HuH-7 (cell line): ENCODE measurements around the gene DEPDC5.
"Not testable (repeated sequence)": the region's sequence is repeated elsewhere in the genome, so short reads cannot be mapped to it uniquely, and the experiment has no call there.

Source experiments
- DNase-seq: peaks from one replicate; pipeline ENCODE4 v3.0.0; 2011; ENCODE audit warnings: low spot score

DEPDC5 gene

DNA sequence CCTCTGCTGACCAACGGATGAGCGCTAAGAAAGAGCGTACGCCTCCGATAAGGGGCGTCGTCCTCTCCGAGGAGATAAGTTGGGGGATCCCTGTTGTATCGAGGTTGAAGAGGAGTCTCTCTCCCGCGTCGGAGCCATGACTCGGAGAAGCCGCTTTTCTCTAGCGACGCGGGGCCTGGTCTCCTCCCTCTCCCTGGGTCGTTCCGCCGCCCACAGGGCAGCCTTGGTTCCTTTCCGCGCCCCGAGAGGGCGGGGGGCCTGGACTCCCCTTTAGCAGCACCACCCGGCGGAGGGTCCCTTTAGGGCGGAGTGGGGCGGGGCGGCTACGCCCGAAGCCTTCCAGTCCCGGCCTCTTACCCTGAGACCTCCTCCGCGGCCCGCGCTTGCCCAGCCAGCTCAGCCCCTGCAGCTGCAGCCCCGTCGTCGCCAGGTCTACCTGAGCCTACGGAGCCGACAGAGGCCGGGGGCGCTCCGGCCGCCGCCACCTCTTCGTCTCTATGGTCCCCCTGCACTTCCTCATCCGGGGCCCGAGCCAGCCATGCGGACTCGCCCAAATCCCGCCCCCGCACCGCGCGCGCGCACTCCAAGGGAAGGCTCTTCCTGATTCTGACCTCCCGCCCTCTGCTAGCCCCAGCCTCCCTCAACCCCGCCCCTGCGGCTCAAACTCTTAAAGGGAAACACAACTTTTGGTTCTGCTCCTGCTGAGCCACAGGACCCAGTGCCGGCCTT is 4.0 kb upstream of the DEPDC5 start, which contains the start of gene PRR14L:
TSS of gene PRR14L (minus strand) at position 497 of the 729 bp plus-strand sequence. CDS start 11,272 bp downstream, outside the sequence.
- DNase-seq, result peak; percentile 91

DNA sequence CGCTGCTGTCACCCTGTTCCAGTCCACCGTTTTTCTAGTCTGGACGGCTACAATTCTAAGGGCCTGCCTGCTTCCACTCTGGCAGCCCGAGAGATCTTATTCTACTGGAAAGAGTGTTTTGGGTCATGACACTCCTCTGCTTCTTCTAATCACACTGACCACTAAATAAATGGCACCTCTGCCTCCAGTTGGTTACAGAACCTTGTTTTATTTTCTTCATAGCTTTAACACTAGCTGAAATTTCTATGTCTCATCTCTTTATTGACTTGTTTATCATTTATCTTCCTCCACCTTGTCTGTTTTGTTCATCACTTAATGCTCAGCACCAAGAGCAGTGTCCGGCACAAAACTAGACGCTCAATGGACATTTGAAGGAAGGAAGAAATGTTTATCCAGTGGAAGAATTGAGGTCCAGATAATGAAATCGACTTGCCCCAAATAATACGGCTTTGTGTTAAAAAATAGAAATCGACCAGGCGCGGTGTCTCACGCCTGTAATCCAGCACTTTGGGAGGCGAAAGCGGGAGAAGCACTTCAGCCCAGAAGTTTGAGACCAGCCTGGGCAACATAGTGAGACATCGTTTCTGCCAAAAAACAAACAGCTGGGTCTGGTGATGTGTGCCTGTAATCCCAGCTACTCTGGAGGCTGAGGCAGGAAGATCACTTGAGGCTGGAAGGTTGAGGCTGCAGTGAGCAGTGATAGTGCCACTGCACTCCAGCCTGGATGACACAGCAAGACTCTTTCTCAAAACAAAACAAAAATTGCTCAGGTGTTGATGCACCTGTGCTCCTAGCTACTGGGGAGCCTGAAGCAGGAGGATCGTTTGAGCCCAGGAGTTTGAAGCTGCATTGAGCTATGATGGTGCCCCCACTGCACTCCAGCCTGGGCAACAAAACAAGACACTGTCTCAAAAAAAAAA is 3.2 kb upstream of the DEPDC5 start:
- DNase-seq, result no peak

DNA sequence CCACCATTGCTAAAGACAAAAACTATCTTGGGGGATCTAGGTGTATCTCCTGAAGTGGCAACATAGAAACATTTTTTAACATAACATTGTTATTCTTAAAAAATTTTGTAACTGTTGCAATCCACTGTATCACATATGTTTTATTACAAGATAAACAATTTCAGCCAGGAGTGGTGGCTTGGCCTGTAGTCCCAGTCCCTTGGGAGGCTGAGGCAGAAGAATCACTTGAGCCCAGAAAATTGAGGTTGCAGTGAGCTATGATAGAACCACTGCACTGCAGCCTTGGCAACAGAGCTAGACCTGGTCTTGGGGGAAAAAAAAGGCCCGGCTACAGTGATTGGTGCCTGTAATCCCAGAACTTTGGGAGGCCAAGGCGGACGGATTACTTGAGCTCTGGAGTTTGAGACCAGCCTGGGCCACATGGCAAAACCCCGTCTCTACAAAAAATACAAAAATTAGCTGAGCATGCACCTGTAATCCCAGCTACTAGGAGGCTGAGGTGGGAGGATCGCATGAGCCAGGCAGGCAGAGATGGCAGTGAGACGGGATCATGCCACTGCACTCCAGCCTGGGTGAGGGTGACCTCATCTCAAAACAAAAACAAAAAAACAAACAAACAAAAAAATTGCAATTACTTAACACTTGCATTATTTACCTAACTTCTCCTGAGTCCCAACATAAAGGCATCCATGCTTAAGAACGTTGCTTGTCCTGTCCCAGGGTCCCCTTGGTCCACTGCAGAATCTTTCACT is 1.5 kb upstream of the DEPDC5 start:
- no peak for DNase-seq

DNA sequence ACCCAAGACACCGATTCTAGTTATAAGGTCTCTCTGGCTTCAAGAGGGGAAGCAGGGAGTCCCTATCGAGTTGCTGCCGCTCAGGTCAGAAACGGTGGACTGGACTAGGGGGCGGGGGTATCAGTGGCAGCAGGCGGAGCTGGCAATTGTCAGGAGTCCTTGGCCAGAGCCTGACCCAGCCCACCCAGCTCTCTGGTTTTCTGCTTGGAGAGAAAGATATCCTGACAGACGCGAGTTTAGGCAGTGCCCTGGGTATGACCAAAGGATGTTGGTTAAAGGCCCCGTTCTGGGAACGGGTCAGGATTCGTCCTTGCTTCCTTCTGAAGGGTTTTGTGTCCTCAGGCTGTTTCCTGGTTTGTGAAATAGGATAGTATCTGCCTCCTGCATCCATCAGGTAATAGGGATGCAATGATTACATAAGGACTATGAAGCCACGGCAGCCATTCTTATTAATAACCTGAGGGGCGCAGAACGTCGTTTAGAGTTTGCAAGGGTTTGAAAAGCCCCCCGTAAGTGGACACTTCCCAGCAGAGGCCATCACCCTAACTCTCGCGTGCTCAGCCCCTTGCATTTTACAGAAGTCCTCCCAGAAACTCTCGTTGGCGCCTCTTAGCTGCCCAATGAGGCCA is 700 bp upstream of the DEPDC5 start:
- peak; percentile 85 for DNase-seq

GRCh38 chr22:31754813-31755212 is 994 bp downstream of the DEPDC5 start:
- DNase-seq, result no peak

GRCh38 chr22:31757265-31757664 is 3.4 kb downstream of the DEPDC5 start:
- no peak for DNase-seq

DNA sequence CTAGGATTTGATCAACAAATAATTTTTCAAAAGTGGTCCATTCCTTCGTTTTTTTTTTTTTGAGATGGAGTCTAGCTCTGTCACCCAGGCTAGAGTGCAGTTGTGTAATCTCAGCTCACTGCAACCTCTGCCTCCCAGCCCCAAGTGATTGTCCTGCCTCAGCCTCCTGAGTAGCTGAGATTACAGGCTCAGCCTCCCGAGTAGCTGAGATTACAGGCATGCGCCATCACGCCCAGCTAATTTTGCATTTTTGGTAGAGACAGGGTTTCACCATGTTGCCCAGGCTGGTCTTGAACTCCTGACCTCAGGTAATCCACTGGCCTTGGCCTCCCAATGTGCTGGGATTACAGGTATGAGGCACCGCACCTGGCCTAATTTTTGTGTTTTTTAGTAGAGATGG is 5.0 kb downstream of the DEPDC5 start:
- not testable (repeated sequence) for DNase-seq

GRCh38 chr22:31764785-31765184 is 11.0 kb downstream of the DEPDC5 start:
- DNase-seq, result no peak

- no peak for DNase-seq
Measured at GRCh38 chr22:31768422-31769059, 14.7 kb downstream of the DEPDC5 start.

- no peak for DNase-seq
Measured at GRCh38 chr22:31773416-31773815, 19.6 kb downstream of the DEPDC5 start.

DNA sequence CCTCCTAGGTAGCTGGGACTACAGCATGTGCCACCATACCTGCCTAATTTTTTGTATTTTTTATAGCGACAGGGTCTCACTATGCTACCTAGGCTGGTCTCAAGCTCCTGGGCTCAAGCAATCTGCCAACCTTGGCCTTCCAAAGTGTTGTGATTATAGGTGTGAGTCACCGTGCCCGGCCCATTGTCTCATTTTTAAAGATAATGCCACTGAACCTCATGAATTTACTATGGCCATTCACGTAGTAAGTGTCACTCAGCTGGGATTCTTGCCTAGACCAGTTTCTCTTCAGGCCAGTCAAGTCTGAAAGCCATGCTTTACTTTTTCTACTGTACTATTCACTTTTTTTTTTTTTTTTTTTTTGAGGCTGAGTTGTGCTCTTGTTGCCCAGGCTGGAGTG is 22.4 kb downstream of the DEPDC5 start:
- DNase-seq, result no peak

- no peak for DNase-seq
Measured at GRCh38 chr22:31789803-31790202, 36.0 kb downstream of the DEPDC5 start.

- no peak for DNase-seq
Measured at GRCh38 chr22:31790240-31790639, 36.4 kb downstream of the DEPDC5 start.

DNA sequence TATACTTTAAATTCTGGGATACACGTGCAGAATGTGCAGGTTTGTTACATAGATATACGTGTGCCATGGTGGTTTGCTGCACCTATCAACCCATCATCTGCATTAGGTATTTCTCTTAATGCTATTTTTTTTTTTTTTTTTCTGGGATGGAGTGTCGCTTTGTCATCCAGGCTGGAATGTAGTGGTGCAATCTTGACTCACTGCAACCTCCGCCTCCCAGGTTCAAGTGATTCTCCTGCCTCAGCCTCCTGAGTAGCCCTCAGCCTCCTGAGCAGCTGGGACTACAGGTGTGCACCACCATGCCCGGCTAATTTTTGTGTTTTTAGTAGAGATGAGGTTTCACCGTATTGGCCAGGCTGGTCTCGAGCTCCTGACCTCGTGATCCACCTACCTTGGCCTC is 45.5 kb downstream of the DEPDC5 start:
- not testable (repeated sequence) for DNase-seq

GRCh38 chr22:31800065-31800464 is 46.2 kb downstream of the DEPDC5 start:
- no peak for DNase-seq

GRCh38 chr22:31800861-31801260 is 47.0 kb downstream of the DEPDC5 start:
- DNase-seq, result not testable (repeated sequence)

DNA sequence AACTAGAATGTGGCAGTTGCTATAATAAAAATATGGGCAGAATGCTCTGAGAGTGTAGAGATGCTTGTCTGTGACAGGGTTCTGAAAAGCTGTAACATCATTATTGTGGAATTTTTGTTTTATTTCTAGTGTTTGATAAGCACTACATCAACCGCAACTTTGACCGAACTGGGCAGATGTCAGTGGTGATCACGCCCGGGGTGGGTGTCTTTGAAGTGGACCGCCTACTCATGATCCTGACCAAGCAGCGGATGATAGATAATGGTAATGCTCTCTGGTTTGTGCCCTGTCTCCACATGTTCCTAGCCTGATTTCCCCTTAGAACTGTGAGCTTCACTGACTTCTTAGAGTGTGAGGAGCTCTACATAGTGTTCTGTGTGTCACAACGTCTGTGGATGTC is 48.8 kb downstream of the DEPDC5 start:
- DNase-seq, result no peak

DNA sequence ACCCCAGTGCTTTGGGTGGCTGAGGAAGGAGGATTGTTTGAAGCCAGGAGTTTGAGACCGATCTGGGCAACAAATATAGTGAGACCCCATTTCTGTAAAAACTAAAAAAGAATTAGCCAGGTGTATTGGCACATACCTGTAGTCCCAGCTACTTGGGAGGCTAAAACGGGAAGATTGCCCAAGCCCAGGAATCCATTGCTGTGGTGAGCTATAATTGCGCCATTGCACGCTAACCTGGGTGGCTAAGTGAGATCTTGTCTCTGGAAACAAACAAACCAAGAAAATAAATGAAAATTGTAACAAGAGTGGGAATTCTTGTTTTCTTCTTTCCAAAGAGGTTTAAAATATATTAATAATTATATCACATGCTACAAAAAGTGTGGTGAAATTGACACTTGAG is 52.9 kb downstream of the DEPDC5 start:
- no peak for DNase-seq

GRCh38 chr22:31812977-31813605 is 59.3 kb downstream of the DEPDC5 start:
- no peak for DNase-seq

DNA sequence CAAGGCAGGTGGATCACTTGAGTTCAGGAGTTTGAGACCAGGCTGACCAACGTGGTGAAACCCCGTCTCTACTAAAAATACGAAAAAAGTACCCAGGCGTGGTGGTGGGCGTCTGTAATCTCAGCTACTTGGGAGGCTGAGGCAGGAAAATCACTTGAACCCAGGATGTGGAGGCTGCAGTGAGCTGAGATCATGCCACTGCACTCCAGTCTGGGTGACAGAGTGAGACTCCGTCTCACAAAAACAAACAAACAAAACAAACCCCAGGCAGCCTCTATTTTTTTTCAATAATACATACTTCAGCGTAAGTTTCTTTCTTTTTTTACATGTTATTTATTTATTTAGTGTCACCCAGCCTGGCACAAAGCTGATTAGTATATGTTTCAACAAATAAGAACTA is 60.1 kb downstream of the DEPDC5 start:
- not testable (repeated sequence) for DNase-seq

- DNase-seq, result peak; percentile 10
Measured at GRCh38 chr22:31814942-31815341, 61.1 kb downstream of the DEPDC5 start.
